Measurements from ENCODE around the gene AKAP13.

The AKAP13 gene

DNA sequence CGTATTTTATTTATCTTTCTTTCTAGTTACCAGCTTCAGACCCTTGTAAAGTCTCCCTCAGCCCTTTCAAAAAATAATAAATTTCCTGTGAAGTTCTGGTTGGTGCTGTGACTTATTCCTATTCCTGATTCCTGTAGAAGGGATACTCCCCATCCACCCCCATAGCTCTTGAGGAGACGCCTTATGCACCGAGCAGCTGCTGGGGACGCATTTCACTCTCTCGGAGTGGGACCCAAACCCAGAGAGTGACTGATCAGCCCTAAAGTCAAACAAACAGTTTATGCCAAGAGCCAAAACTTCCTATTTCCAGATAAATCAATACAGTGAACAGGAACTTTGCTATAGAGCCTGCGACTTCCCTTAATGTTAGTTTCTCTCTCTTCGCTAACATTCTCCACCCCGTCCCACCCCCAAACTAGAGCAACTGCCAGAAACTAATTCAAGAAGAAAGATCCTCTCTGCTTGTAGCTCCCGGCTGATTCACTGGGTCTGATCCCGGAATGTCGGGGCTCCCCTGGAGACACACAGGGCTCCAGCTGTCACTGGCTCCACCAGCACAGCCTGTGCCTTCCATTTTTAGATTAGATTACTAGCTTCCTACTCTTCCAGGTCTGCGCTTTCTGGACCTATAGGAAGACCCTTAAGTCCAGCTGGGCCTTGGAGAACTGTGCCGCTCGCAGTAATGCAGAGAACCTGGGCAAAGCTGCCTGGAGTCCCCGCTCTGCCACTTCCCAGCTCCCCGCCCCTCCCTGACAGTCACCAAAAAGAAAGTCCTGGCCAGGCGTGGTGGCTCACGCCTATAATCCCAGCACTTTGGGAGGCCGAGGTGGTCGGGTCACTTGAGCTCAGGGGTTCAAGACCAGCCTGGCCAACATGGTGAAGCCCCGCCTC is 369.1 kb downstream of the AKAP13 start:
- DNase-seq, result no peak

DNA sequence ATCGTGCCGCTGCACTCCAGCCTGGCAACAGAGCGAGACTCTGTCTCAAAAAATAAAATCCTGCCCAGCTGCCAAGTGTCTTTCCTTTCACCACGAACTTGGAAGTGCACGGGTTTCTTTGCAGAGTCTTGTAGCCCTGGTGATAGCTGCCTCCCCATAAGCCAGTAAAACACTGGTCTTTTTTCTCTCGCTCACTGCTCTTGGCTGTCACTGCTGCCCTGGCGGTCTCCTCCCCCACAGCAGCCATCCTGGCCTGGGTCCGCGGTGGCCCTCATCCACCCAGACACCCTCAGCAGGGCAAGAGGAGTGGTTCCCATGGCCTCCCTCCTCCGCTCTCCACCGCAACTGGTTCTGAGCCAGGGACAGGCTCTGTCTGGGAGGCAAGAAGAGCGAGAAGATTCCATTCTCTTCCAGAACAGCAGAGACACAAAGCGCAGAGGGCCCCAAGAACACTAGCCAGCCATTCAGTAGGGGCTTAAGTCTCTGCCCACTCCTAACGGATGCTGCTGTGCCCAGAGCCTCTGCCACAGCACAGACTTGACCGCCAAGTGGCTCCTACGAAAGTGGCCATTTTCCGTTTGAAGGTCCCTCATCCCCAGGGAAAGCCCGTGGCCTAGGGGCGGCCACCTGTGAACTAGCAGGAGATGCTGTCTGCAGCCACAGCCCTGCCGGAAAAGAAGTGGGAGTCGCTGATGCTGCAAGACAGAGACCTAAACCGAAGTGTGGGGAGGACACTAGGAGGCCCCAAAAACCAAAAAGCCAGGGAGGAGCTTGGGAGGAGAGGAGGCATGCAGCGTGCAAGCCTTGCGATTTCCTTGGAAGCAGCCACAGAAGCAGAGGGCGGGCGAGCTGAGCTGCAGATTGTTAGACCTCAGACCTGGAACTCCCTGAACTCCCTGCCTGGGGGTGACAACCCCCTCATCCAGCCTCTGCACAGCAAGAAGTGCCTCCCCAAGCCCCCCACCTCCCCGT is 370.2 kb downstream of the AKAP13 start:
- DNase-seq, result no peak

DNA sequence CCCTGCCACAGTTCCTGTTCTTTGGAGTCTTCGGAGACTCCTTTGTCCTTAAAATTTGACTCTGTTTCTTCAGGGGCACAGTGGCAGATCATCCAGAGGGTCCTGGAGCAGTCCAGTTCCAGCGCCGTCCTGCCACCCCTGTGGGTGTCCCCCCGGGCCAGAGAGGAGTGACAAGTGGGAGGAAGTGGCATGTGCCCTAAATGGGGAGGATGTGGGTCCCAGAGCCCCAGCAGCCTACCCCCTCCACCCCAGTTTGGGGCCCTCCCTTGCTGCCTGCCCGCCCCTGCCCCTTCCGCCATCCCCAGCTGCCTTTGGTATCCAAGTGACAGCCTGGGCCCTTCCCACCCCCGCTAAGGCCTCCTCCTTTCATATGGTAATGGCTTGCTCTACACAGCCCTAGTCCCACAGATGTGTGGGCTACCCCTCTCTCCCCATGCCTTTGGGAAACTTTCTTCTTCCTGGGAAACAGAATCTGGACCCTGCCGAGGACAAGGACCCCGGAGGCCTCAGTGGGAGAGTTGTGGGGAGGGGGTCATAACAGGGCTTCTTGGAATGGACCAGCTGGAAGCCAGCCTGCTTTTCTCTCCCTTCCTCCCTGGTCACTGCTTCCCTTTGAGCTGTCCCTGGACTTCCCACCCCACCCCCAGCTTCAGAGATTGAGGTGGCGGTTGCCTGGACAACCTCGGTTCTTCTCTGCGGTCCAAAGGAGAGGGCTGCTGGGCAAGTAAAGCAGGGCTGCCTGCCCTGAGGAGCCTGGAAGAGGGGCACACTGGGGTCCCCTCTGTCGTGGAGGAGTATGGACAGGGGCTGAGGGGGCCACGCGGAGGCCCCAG is 371.1 kb downstream of the AKAP13 start:
- DNase-seq, result no peak

DNA sequence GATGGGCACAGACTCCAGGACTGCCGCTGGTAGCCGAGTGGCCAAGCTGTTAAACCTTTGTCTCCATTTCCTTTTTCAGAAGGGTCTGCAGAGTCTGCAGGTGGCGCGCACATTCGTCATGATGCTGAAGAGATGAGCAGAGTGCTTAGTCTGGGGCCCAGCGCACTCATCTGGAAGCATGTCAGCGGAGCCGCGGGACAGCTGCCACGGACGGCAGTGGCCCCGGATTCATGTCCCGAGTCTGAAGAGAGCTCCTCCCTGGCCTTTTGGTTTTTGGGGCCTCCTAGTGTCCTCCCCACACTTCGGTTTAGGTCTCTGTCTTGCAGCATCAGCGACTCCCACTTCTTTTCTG is 371.7 kb downstream of the AKAP13 start:
- DNase-seq, result no peak

DNA sequence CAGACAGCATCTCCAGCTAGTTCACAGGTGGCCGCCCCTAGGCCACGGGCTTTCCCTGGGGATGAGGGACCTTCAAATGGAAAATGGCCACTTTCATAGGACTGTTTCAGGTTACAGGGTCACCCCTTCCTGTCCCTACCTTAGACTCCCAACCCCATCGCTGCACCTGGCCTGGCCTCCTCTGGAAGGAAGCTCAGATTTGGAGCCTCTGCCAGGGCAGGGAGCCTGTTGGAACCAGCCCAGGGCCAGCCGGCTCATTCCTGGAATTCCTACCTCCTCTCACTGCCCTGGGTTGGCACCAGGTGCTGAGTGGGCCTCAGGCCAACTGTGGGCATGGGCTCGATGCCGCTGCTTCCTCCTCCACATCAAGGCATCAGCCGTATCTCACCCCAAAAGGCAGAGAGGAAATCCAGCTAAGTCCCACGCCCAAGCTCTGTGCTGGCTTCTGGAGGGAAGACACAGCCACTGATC is 372.1 kb downstream of the AKAP13 start:
- DNase-seq, result no peak

DNA sequence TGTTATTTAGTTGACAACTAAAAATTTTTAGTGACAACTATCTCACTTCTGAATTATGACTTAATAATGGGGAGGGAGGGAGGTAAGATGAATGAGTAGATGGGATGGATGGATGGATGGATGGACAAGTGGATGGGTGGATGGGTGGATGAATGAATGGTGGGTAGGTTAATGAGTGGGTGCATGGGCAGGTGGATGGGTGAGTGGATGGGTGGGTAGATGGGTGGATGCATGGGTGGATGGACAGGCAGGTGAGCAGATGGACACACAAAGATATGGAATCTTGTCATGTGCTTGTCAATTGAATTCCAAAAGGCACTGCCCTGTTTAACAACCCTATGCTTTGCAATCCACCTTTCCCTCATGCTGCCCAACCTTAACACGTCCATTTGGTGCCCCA is 372.9 kb downstream of the AKAP13 start:
- no peak for DNase-seq

DNA sequence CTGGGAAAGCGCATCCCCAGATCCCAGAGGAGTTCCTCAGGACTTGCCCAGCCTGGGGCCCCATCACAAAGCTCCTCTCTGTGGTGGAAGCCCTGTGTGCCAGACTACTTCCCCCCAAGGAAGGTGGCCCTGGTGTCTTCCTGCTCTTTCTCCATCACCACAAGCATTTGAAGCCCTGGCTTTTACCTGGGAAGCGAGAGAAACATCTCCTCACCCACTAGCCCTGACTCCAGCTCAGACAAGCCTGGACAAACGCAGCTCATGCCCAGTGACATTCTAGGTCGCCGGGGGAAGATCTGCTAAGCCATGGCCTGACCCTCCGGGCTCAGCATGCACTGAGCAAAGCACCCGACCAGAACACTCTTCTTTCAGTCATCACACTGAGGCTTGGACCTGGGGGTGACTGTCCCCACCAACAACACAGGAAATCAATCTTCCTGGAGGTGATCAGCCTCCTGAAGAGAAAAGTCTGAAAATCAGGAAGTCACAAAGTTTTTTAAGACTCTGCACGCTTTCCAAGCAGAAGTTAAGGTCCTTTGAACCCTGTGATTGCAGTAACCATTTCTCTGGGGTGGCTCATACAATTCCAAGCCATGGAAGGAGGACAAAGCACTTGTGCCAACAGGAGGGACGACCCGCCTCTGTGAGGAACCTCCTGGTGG is 373.5 kb downstream of the AKAP13 start:
- no peak for DNase-seq

DNA sequence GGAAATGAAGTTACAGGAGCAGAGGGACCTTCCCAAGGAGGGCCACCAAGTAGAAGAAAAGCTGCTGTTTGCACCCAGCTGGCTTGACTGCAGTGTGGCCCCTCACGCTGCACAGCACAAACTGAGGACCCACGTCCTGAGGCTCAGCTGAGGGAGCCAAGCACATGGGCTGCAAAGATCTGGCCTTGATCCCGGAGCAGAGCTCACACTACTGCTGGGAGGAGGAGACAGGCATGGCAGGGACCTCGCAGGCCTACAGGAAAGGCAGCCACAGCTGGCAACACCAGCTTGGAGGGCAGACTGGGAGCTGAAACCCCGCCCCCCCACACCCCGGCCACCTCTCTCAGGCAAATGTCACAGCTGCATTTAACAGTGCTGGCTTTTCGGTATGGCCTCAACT is 374.6 kb downstream of the AKAP13 start:
- no peak for DNase-seq

DNA sequence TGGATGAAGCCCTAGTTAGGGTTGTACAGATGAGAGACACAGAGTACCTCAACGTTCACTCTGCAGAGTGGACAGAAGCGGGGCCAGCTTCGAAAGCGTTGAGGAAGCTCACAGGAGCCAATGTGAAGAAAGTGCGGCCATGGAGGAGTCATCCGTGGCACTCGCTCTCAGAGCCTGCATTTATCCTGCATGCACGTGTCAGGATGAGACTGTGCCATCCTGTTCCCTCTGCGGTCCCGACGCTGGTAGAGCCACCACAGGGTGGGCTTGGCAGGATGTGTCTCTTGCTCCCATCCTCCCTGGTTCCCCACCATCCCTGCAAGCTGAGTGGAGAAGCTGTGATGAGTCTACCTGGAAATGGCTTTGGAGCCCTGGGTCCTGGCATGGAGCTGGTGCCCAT is 375.1 kb downstream of the AKAP13 start:
- DNase-seq, result no peak

DNA sequence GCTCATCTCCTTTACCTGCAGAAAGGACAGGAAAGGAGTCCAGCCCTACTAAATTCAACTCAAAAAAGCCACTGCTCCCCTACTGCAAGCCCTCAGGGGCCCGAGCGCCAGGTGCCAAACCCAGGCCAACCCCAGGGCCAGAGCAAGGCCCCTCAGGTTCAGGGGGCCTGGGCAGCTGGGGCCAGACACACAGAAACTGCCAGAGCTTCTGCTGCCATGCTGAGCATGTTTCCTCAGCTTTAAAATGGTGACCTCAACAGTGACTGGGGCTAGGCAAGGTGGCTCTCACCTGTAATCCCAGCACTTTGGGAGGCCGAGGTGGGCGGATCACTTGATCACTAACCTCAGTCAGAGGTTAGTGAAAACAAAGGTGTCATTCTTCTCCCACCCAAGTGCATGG is 375.5 kb downstream of the AKAP13 start:
- no peak for DNase-seq

DNA sequence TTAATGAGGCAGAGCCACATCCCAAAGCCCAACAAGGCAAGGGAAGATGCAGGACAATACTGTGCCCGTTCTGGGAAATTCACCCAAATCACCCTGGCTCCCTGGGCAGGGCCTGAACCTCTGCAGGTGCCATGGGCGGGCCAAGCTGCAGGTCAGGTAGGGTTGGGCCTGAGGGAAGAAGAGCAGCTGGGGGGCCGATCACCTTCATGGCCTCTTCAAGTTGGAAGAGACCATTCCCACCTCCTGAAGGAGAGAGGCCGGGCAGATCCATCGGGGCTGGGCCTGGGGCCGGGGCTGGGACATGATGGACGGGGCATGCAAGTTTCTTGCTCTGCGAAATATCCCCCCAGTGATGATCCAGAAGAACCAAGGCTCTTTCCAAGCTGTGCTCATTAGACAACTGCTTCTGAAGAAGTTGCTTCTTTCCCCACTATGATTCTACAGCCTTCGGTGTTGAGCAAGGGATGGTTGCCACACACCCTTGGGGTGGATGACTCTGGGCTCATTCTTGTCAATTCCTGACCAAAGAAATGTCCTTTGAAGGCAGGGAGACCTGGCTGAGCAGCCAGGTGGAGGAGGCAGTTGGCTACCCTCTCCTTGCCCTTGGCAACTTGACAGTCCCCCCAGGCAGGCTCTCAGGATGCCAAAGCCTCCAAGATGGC is 376.1 kb downstream of the AKAP13 start:
- DNase-seq, result no peak

DNA sequence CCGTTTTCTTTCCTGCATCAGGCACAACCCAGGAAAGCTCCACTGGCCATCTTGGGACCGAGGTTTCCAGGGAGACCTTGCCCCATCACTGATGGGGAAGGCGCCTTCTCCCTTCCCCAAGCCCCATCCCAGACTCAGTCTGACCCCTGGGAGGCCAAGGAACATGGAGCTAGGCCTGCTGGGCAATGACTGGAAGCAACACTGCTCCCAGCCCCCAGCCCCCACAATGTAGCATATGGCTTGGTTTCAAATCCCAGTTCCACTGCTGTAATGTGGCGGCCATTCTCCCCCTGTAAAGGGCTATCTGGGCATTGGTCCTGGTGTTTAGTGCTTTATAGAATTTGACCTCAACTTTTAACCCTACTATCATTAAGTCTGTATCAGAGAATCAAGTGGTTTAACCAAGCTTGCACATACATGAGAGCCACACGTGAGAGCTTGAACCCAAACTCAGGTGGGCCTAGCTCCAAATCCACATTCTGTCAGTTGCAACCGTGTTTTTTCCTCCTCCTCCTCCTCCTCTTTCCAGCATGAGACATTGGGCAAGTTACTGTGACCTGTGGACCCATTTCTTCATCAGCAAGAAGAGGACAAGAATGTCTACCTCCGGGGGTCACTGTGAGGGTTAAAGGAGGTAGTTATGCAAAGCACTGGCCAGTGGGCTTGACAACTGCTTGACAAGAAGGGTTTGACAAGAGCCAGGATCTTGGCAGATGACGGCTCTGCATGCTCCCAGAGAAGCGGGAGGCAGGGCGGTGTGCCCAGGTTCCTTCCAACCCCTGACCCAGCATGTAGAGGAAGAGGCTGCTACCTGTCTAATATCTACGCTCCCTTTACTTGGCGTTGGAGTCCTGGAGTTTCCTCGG is 376.9 kb downstream of the AKAP13 start:
- no peak for DNase-seq

DNA sequence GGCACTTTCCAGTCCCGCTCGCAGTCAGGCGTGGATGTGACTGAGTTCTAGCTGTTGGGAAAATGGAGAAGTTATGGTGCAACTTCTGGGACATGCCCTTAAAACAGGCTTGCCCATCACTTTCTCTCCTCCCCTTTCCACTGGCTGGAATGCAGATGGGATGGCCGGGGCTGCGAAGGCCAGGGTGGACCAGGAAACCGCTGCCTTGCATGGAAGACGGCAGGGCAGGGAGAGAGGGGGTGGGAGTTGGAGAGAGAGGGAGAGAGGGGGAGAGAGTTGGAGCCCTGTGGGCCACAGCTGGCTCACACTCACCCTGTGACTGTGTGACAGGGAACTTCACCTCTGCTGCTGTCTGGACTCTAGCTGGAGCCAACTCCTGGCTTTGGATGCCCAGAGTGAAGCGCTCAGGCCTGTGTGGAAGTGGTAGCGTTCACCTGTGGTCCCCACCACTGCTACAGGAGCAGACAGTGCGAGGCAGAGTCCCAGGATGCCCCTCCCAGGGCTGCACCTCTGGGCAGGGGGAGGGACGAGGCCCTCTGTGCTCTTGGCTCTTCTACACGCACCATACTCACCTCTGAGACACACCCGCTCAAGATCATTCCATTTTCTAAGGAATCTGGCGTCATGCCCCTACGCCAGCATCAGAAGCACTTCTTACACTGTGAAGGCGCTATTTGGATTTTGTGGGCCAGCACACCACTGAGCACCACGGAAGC is 377.7 kb downstream of the AKAP13 start:
- DNase-seq, result no peak

DNA sequence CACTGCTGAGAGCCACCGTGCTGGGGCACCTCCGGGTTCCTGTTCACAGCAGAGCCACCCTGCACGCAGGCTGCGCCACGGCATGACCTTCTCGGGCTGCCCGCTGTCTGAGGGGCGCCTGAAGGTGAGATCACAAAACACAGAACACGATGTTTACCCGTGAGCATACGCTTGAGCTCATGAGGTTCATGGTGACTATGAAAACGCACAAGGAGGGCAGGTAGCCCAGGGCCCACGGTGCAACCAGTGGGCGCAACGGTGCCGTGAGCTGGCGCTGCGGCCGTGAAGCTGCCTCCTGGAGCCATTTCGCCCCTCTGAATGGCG is 378.2 kb downstream of the AKAP13 start:
- DNase-seq, result no peak

DNA sequence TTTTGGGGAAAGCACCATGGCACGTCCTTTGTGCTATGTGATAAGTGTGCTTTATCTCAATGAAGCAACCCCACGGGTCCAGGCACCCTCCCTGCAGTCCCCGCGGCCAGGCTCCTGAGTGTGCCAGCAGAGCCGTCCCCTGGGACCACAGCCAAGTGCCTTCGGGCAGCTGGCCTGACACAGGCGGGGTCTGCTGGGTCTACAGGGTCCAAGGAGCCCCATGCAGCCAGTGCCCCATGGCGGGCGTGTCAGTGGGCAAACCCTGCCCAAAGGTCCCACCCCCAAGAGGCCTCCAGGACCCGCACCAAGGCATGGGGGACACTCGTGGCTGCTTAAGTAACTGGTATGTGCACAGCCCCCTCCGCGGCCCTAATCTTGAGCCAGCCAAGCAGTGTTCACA is 379.0 kb downstream of the AKAP13 start:
- no peak for DNase-seq

DNA sequence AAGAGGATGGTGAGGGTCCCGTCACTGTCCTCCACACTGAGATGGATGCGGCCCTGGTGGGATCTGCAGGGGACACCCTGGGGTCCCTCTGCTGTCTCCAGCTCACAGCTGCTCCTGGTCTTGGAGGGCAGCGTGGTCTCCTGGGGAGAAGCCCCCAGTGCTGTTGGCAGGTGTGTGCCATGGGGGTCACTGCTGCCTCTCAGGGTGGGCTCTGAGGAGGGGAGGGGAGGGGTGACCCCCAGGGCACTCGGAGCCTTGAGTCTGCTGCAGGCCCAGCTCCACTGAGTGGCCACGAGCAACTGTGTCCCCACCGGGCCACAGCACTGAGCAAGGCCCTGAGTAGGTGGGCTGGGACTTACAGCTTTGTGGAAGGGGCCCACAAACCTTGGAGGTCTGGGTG is 379.6 kb downstream of the AKAP13 start:
- DNase-seq, result no peak

DNA sequence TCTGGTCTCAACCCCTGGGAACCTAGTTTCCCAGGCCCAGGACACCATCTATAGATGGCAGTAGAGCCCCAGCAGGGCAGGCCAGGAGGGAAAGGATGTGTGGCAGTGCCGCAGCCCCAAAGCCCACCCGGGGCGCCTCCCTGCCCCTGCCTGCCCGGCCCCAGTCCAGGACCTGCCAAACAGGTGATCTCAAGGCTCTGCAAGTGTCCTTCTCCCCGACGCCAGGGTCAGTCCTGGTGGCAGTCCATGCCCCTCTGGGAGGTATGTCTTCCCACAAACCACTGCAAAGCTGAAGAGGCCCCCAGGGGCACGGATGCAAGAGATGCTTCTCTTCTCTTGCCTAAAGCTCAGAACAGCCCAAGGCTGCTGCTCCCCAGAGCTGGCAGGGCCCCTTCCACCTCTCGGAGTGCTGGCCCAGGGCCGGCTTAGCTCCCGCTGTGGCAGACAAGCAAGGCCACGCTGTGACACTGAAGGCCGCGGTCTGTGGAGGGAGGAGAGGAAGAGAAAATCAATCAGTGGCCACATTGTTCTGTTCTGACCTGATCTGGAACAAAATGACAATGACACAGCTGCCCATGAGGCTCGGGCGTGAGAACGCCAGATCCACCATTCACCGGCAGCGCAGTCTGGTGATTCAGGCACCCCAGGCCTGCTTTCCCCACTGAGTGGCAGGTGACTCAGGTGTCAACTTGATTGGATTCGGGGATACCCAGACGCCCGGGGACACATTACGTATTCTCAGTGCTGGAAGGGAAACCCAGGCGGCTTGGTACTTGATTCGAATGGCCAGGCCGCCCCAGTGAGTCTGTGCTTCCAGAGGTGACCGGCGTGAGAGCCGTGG is 380.3 kb downstream of the AKAP13 start:
- DNase-seq, result no peak

DNA sequence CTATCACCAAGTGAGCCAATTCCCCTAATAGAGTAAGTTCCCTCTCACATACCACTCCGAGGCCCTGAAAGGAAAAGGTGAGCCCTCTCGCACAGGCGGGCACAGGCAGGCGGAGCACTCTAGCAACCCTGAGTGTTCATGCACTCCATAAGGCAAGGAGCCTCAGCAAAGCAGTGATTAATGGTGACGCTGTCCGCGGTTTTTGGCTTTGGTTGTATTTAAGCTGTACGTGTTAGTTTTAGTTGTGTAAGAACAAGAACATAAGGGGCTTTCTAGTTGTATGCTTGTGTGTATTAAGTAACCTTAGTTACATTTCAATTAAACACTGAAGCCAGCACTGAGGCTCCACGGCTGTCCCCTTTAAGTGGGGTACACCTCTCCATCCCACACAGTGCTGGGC is 381.2 kb downstream of the AKAP13 start:
- DNase-seq, result no peak

DNA sequence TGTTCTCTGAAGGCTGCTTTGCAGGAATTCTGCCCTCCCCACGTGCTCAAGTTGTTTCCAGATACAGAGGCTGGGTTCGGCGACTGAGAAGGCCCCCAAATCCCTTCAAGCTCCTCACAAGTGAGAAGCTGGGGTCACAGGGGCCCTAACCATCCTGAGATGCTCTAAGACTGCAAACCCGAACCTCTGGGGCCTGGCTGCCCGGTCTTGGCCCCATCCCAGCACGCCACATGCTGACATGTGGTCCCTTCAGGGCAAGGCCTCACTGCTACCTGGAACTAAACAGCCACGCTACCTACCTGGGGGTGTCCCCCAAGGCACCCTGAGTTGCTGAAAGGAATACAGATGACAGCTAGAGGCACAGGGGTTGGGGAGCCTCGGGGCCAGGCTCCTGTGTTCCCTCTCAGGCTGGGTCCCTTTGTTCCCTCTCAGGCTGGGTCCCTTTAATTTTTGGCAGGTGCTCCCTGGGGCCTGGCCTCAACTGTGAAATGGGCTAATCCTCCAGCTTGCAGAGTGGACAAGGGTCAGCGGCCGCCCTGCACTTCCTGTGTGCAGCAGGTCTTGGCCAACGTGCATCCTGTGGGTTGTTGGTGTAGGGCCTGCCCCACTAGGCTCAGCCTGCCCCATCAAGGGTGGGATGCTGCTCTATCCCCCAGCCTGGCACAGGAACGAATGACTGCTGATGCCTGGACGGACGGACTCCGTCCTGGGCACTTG is 381.8 kb downstream of the AKAP13 start:
- no peak for DNase-seq

All from activated CD4-positive, alpha-beta T cell treated with anti-CD3 and anti-CD28 coated beads, Interleukin-2, amount 50 U/mL, for 1 hour (primary cell).